Measurements from ENCODE around the gene ABLIM3. TPM values are rescaled to one million over a fixed set of nuclear protein-coding genes. Genes with fewer than 3 reads are reported as not detected.

Gene ABLIM3
- total RNA-seq, 4 donors from 2014 or later, result 4.2 to 6.5 (median 4.7) TPM

DNA sequence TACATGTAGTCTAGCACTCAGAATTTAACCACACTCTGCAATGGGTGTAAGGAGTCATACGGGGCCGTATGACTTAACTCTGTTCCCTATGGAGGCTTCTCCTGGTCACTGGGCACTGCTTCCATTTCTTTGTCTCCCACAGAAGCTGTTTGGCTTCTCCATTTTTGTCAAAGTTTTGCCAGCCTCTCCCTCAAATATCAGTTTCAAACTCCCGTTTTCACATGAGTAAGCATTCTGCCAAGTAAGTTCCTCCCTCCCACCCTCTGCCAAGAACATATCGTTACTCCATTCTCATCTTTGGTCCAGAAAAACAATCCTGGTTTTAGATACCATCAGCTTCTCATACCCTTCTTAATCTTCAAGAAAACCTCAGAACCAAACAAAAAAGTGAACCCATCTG, 136.5 kb downstream of the ABLIM3 start:
- H3K27ac ChIP-seq, result no peak overlapping the region
- intact Hi-C loops (cut with DNase I; ENCODE audit: low total_unique reads), result no loop called here
- TF ChIP-seq EP300 (IDR thresholded peaks at IDR 0.05; ENCODE audit: low read depth), result no peak
- TF ChIP-seq, protein P1, sequence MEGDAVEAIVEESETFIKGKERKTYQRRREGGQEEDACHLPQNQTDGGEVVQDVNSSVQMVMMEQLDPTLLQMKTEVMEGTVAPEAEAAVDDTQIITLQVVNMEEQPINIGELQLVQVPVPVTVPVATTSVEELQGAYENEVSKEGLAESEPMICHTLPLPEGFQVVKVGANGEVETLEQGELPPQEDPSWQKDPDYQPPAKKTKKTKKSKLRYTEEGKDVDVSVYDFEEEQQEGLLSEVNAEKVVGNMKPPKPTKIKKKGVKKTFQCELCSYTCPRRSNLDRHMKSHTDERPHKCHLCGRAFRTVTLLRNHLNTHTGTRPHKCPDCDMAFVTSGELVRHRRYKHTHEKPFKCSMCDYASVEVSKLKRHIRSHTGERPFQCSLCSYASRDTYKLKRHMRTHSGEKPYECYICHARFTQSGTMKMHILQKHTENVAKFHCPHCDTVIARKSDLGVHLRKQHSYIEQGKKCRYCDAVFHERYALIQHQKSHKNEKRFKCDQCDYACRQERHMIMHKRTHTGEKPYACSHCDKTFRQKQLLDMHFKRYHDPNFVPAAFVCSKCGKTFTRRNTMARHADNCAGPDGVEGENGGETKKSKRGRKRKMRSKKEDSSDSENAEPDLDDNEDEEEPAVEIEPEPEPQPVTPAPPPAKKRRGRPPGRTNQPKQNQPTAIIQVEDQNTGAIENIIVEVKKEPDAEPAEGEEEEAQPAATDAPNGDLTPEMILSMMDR (IDR thresholded peaks at IDR 0.05), result no peak
- TF ChIP-seq POLR2AphosphoS5 (IDR thresholded peaks at IDR 0.05), result no peak
- TF ChIP-seq POLR2A (IDR thresholded peaks at IDR 0.05), result no peak
- H3K4me3 ChIP-seq, result no peak overlapping the region
- no peak for DNase-seq
- peaks cover 0 to under 1% (median 0%) of the 10 kb centered on the region in 4 donors for H3K4me1 ChIP-seq
- H3K36me3 ChIP-seq, result no peaks in the 10 kb centered on the region
- peaks cover 4% of the 10 kb centered on the region for H3K27me3 ChIP-seq
- in situ Hi-C loops (cut with MboI; ENCODE audit: low pct_ligation_motif_present in 1 of 4, low pct_unique_long_range_greater_than_20kb in 1 of 4, low sequenced_read_pairs in 3 of 4), result no loop called here
- no peaks in the 10 kb centered on the region for H3K9me3 ChIP-seq
- WGBS, 2 donors (ENCODE audit: low coverage in 1 of 2), result 50 to 67% methylated on average over 3 to 4 of the region's 4 CpGs

DNA sequence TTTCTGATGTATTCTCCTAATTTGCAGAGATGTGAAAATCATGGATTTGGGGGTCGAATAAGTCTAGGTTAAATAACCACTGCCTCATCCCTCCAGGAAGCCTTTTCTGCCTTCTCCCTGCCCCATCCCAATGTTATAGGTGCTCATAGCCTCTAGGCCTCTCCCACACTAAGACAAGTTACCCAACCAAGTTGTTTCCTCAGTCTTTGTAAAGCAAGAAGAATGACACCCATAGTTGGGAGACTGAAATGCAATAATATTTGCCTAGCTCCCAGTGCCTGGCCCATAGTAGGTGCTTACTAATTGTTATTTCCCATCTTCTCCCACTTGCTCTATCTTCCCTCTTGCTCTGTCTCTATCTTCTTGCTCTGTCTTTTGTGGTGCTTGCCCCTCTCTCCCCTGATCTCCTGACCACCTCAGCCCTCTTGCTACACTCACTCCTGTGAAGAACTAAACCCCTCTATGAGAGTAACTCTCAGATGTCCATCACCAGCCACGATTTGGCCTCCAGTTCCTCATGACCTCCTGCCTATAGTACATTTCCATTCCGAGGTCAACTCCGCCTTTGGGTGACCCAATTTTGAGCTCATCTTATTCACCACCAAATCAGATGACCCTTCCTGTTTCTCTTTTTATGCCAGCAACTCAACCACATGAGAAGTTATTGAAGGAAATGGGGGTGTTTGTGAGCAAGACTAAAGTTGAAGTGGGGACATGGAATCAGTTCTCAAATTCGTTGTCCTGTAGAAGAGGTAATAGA, 137.3 kb downstream of the ABLIM3 start:
- in situ Hi-C loops (cut with MboI; ENCODE audit: low pct_ligation_motif_present in 1 of 4, low pct_unique_long_range_greater_than_20kb in 1 of 4, low sequenced_read_pairs in 3 of 4), result no loop called here

DNA sequence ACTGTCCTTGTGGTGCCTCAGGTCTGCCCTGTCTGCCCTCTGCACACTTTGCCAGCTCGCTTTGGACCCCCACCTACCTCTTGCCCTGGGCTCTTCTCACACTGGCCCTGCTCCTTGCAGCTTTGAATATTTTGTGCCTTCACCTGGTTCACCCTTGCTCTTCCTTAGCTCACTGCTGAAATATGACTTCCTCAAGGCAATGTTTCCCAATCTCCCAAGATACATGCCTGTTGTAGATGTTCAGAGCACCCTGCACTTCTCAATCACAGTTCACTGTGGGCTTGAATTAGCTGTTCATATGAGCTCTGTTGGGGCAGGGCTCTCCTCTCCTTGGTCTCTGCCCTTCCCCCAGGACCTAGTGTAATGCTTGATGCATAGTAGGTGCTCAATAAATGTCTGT, 138.4 kb downstream of the ABLIM3 start:
- H3K9me3 ChIP-seq, result no peaks in the 10 kb centered on the region
- in situ Hi-C loops (cut with MboI; ENCODE audit: low pct_ligation_motif_present in 1 of 4, low pct_unique_long_range_greater_than_20kb in 1 of 4, low sequenced_read_pairs in 3 of 4) (no loop called here), intact Hi-C loops (cut with DNase I; ENCODE audit: low total_unique reads) (no loop called here)
- H3K4me1 ChIP-seq, result no peaks in the 10 kb centered on the region
- H3K27me3 ChIP-seq, result no peaks in the 10 kb centered on the region
- H3K4me3 ChIP-seq, result no peak overlapping the region
- no peak for TF ChIP-seq POLR2A (IDR thresholded peaks at IDR 0.05)
- TF ChIP-seq EP300 (IDR thresholded peaks at IDR 0.05; ENCODE audit: low read depth), result no peak
- no peak for TF ChIP-seq POLR2AphosphoS5 (IDR thresholded peaks at IDR 0.05)
- TF ChIP-seq, protein P1 (IDR thresholded peaks at IDR 0.05), result no peak
- H3K27ac ChIP-seq, result no peak overlapping the region
- no peaks in the 10 kb centered on the region for H3K36me3 ChIP-seq
- DNase-seq, result no peak
- WGBS, 2 donors (ENCODE audit: low coverage in 1 of 2), result 63 to 68% methylated on average over 1 of the region's 1 CpG

More for the DNA sequence above, 137.3 kb downstream of the ABLIM3 start:
- Histone ChIP-seq H3K9me3 (no peaks in the 10 kb centered on the region), H3K36me3 (no peaks in the 10 kb centered on the region), H3K27me3 (no peaks in the 10 kb centered on the region), H3K27ac (no peak overlapping the region), H3K4me1 (no peaks in the 10 kb centered on the region), H3K4me3 (no peak overlapping the region)
- TF ChIP-seq, protein P1 (IDR thresholded peaks at IDR 0.05), result no peak
- no peak for TF ChIP-seq POLR2A (IDR thresholded peaks at IDR 0.05)
- no peak for TF ChIP-seq EP300 (IDR thresholded peaks at IDR 0.05; ENCODE audit: low read depth)
- no peak for TF ChIP-seq POLR2AphosphoS5 (IDR thresholded peaks at IDR 0.05)
- DNase-seq, result no peak
- intact Hi-C loops (cut with DNase I; ENCODE audit: low total_unique reads), result no loop called here
- WGBS, 2 donors (ENCODE audit: low coverage in 1 of 2), result 65 to 75% methylated on average over 3 to 5 of the region's 5 CpGs

DNA sequence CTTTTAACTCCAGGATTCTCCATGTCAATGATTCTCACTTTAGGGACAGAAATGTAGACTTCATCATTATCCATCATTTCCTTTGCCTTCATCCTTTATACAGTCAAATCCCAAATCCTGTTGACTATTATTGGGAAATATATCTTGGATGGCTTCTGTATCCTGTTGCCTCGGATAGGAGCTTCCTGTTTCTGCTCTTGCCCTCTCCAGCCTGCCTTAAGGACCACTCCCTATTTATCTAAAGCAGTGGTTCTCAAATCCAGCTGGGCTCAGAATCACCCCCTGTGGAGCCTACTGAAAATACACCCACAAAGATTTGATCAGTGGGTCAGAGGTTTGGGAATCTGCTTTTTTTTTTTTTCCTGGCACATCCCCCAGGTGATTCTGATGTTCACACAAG, 138.8 kb downstream of the ABLIM3 start:
- H3K4me1 ChIP-seq, result no peaks in the 10 kb centered on the region
- in situ Hi-C loops (cut with MboI; ENCODE audit: low pct_ligation_motif_present in 1 of 4, low pct_unique_long_range_greater_than_20kb in 1 of 4, low sequenced_read_pairs in 3 of 4), result no loop called here
- no peak overlapping the region for H3K27ac ChIP-seq

More for the DNA sequence above, 138.8 kb downstream of the ABLIM3 start:
- 30 to 36% methylated on average over 1 of the region's 1 CpG for WGBS, 2 donors (ENCODE audit: low coverage in 1 of 2)
- DNase-seq, result no peak
- Histone ChIP-seq H3K9me3 (no peaks in the 10 kb centered on the region), H3K36me3 (no peaks in the 10 kb centered on the region), H3K27me3 (no peaks in the 10 kb centered on the region), H3K4me3 (no peak overlapping the region)
- TF ChIP-seq, protein P1 (IDR thresholded peaks at IDR 0.05), result no peak
- TF ChIP-seq EP300 (IDR thresholded peaks at IDR 0.05; ENCODE audit: low read depth) (no peak), POLR2AphosphoS5 (IDR thresholded peaks at IDR 0.05) (no peak), POLR2A (IDR thresholded peaks at IDR 0.05) (no peak)
- intact Hi-C loops (cut with DNase I; ENCODE audit: low total_unique reads), result no loop called here

Data from transverse colon (tissue), 4 donors.